HepG2 (cell line): ENCODE data around the gene ASB7. TPM values are rescaled to one million over a fixed set of nuclear protein-coding genes. Genes with fewer than 3 reads are reported as not detected.

ENCODE experiments used
- ATAC-seq: fragments of 200-7000 bp; cut with Tn5 transposase; 3 replicates; pipeline ENCODE4 v1.9.1; 2020; ENCODE audit warnings: mild to moderate bottlenecking, moderate library complexity
- BruUV-seq: library from RNA; stranded (reverse); fragments of 400-500 nt; replicated peaks from 2 replicates; lab custom pipeline; 2021; lab: Mats Ljungman, UMichigan
- CTCF ChIA-PET: fragments of 300-600 bp; formaldehyde crosslinking; extraction: SDS; loops from one replicate; lab custom pipeline; 2021; ENCODE audit warnings: low total read pairs, inconsistent platforms, low intra/inter-chr PET ratio; lab: Yijun Ruan, JAX
- POLR2A ChIA-PET: fragments of 350-600 bp; sonication (Branson Sonifier 250); formaldehyde crosslinking; loops from one replicate; lab custom pipeline; 2020; ENCODE audit warnings: antibody characterized with exemption, inconsistent platforms; lab: Yijun Ruan, JAX
- DNase-seq: peaks from one replicate; pipeline ENCODE4 v3.0.0-alpha.2; 2015; ENCODE audit warnings: low spot score
- FAIRE-seq: peaks from 3 replicates; lab custom pipeline; 2011; peaks lifted over from hg19 to GRCh38; lab: Jason Lieb, UNC
- H2AFZ ChIP-seq: one replicate; pipeline ENCODE4 v1.6.1; 2011; ENCODE audit warnings: low read length, inconsistent platforms
- H3K27ac ChIP-seq: fragments of 300-600 bp; 3 replicates; pipeline ENCODE4 v1.8.0; 2011; ENCODE audit warnings: mixed run types, mild to moderate bottlenecking, mixed read lengths, low read length, inconsistent platforms; ENCODE audit not compliant: insufficient read depth; ENCODE audit errors: extremely low read length
- H3K27me3 ChIP-seq, 2 experiments: fragments of 200-600 bp in 1 of 2; 2 replicates in 1 of 2; 3 replicates in 1 of 2; pipeline versions ENCODE4 v1.6.0 to v1.8.0; 2011; ENCODE audit warnings: low read length in 2 of 2, mild to moderate bottlenecking in 2 of 2, moderate library complexity in 2 of 2, inconsistent platforms in 1 of 2; ENCODE audit not compliant: insufficient read depth in 2 of 2, control insufficient read depth in 1 of 2
- H3K36me3 ChIP-seq, 2 experiments: fragments of 200-600 bp in 1 of 2; replicated peaks in 1 of 2; 2 replicates in 1 of 2; 3 replicates in 1 of 2; pipeline versions ENCODE4 v1.5.1 to v1.8.0; 2011; ENCODE audit warnings: low read length in 2 of 2, inconsistent platforms in 1 of 2; ENCODE audit not compliant: insufficient read depth in 2 of 2, control insufficient read depth in 1 of 2
- H3K4me1 ChIP-seq: 2 replicates; pipeline ENCODE4 v1.5.1; 2012; ENCODE audit warnings: low read length, inconsistent platforms; ENCODE audit not compliant: insufficient read depth
- H3K4me2 ChIP-seq: 2 replicates; pipeline ENCODE4 v1.6.0; 2011; ENCODE audit warnings: low read depth, low read length, inconsistent platforms
- H3K4me3 ChIP-seq, 3 experiments: fragments of 200-600 bp in 1 of 3; sonication (generic), shearing (Covaris generic) in 1 of 3; replicated peaks in 1 of 3; 2 replicates each; pipeline ENCODE4 v1.5.1; 2011 to 2016; ENCODE audit warnings: low read length in 3 of 3, inconsistent platforms in 2 of 3, low read depth in 2 of 3, mild to moderate bottlenecking in 2 of 3, control low read depth in 1 of 3, mixed read lengths in 1 of 3; ENCODE audit not compliant: insufficient read depth in 1 of 3
- H3K79me2 ChIP-seq: one replicate; pipeline ENCODE4 v1.6.1; 2011; ENCODE audit warnings: low read length, inconsistent platforms; ENCODE audit not compliant: insufficient read depth
- H3K9ac ChIP-seq: 2 replicates; pipeline ENCODE4 v1.6.0; 2011; ENCODE audit warnings: mild to moderate bottlenecking, low read depth, low read length, inconsistent platforms; ENCODE audit not compliant: insufficient read depth
- H3K9me3 ChIP-seq: 2 replicates; pipeline ENCODE4 v1.5.1; 2012; ENCODE audit warnings: mild to moderate bottlenecking, low read length
- H4K20me1 ChIP-seq: 2 replicates; pipeline ENCODE4 v1.6.0; 2011; ENCODE audit warnings: inconsistent platforms, mild to moderate bottlenecking, low read length, moderate library complexity; ENCODE audit not compliant: insufficient read depth
- ARNT ChIP-seq: fragments of 450-650 bp; IDR thresholded peaks from 2 replicates; pipeline ENCODE4 v1.6.1; 2017
- CCAR2 ChIP-seq: fragments of 200-400 bp; formaldehyde crosslinking; optimal IDR thresholded peaks from 2 replicates; pipeline ENCODE3; 2018; ENCODE audit warnings: low read depth, mild to moderate bottlenecking, low read length, moderate library complexity
- GATAD1 ChIP-seq: IDR thresholded peaks from 2 replicates; pipeline ENCODE4 v1.6.1; 2016; ENCODE audit warnings: missing genetic modification reagents, missing compliant biosample characterization
- HNF4A ChIP-seq: sonication (generic); formaldehyde crosslinking; IDR thresholded peaks from 2 replicates; pipeline ENCODE4 v1.4.0; 2020; ENCODE audit warnings: missing genetic modification reagents
- HNRNPH1 ChIP-seq: fragments of 200-400 bp; formaldehyde crosslinking; optimal IDR thresholded peaks from 2 replicates; pipeline ENCODE3; 2017; ENCODE audit warnings: mild to moderate bottlenecking, low read depth, low read length
- KLF11 ChIP-seq: IDR thresholded peaks from 2 replicates; pipeline ENCODE4 v1.6.1; 2016; ENCODE audit warnings: missing compliant biosample characterization
- SMC3 ChIP-seq: IDR thresholded peaks from 2 replicates; pipeline ENCODE4 v1.6.1; 2011; ENCODE audit warnings: low read length, improper control_type of control experiment
- SNAPC2 ChIP-seq: sonication (generic); formaldehyde crosslinking; IDR thresholded peaks from 2 replicates; pipeline ENCODE4 v1.8.1; 2022; ENCODE audit warnings: mild to moderate bottlenecking, missing genetic modification reagents
- SNRNP70 ChIP-seq: fragments of 200-400 bp; formaldehyde crosslinking; IDR thresholded peaks from 2 replicates; pipeline ENCODE4 v1.6.1; 2017; ENCODE audit warnings: mild to moderate bottlenecking, low read depth, low read length, moderate library complexity
- ZFY ChIP-seq: sonication (generic); formaldehyde crosslinking; IDR thresholded peaks from 2 replicates; pipeline ENCODE4 v1.4.0; 2020; ENCODE audit warnings: missing genetic modification reagents
- ZNF12 ChIP-seq: sonication (generic); formaldehyde crosslinking; IDR thresholded peaks from 2 replicates; pipeline ENCODE4 v1.5.0; 2020; ENCODE audit warnings: missing genetic modification reagents
- ZNF142 ChIP-seq: sonication (generic); formaldehyde crosslinking; IDR thresholded peaks from 2 replicates; pipeline ENCODE4 v1.4.0; 2020; ENCODE audit warnings: missing genetic modification reagents
- ZNF274 ChIP-seq: sonication (generic); formaldehyde crosslinking; IDR thresholded peaks from 2 replicates; pipeline ENCODE4 v1.5.1; 2020; ENCODE audit warnings: mild to moderate bottlenecking, missing genetic modification reagents
- ZNF343 ChIP-seq: sonication (generic); formaldehyde crosslinking; IDR thresholded peaks from 2 replicates; pipeline ENCODE4 v1.4.0; 2020; ENCODE audit warnings: mild to moderate bottlenecking, missing genetic modification reagents
- ZNF414 ChIP-seq: sonication (generic); formaldehyde crosslinking; IDR thresholded peaks from 2 replicates; pipeline ENCODE4 v1.5.0; 2020; ENCODE audit warnings: missing genetic modification reagents
- ZNF562 ChIP-seq: sonication (generic); formaldehyde crosslinking; IDR thresholded peaks from 2 replicates; pipeline ENCODE4 v1.8.0; 2022; ENCODE audit warnings: missing genetic modification reagents, borderline replicate concordance
- ZNF615 ChIP-seq: sonication (generic); formaldehyde crosslinking; IDR thresholded peaks from 2 replicates; pipeline ENCODE4 v1.5.0; 2020; ENCODE audit warnings: mild to moderate bottlenecking, missing genetic modification reagents, borderline replicate concordance
- WGBS: methylation state at CpG from one replicate; pipeline ENCODE4 v1.1.6; 2017; ENCODE audit warnings: low lambda C conversion rate; 5-methylcytosine and 5-hydroxymethylcytosine counted together
- in situ Hi-C: cut with HindIII; loops from 2 replicates; pipeline ENCODE4 v1.10.0; 2017; ENCODE audit warnings: low pct_unique_long_range_greater_than_20kb; ENCODE audit not compliant: extremely low pct_ligation_motif_present
- intact Hi-C: fragments of 100-400 bp; cut with micrococcal nuclease; formaldehyde crosslinking; loops from one replicate; pipeline ENCODE4 v1.10.0; 2022; ENCODE audit not compliant: unreplicated experiment
- polyA plus RNA-seq, 8 experiments: library from polyadenylated mRNA; depleted of rRNA in 3 of 8; stranded (reverse) in 7 of 8; unstranded in 1 of 8; fragments of >200 nt; fragmentation: Illumina TruSeq in 4 of 8; extraction: Trizol in 4 of 8; gene quantifications; 2 replicates each; pipeline versions ENCODE4 v1.2.1 to v1.2.3, GENCODE V29; 2011 to 2016; ENCODE audit warnings: low read depth in 4 of 8, missing spikeins in 1 of 8, mixed read lengths in 1 of 8; ENCODE audit not compliant: insufficient read depth in 1 of 8
- total RNA-seq, 5 experiments: library from RNA; depleted of rRNA; stranded (reverse); fragments of >200 nt; fragmentation: Illumina TruSeq; extraction: Trizol; gene quantifications; 2 replicates each; pipeline ENCODE4 v1.2.3, GENCODE V29; 2016; ENCODE audit warnings: low read depth in 1 of 5

ASB7 gene
- total and polyA plus RNA-seq, 2 of the 13 experiments (the other 11 are each of a cell fraction or from before 2014, with no cell fraction given): 7.7 to 12.1 TPM

- in situ Hi-C loops: no loop called here
- no peak overlapping the region for H2AFZ ChIP-seq
- H3K4me3 ChIP-seq: no peak overlapping the region
- no peaks in the 10 kb centered on the region for H4K20me1 ChIP-seq
- FAIRE-seq (no peak), ATAC-seq (no peak), DNase-seq (no peak)
- intact Hi-C loops: no loop called here
- BruUV-seq: no TSS peak
- no peak overlapping the region for H3K27ac ChIP-seq
- no peak for TF ChIP-seq ARNT
- TF ChIP-seq HNF4A (CRISPR knock-in tag): no peak
- TF ChIP-seq ZNF615 (CRISPR knock-in tag): no peak
- no peak for TF ChIP-seq HNRNPH1
- no peak for TF ChIP-seq ZNF562 (CRISPR knock-in tag)
- no peak for TF ChIP-seq ZNF343 (CRISPR knock-in tag)
- no peak for TF ChIP-seq ZNF12 (CRISPR knock-in tag)
- no peak for TF ChIP-seq KLF11 (CRISPR knock-in tag)
- no peak for TF ChIP-seq ZNF142
- TF ChIP-seq GATAD1: no peak
- no peak for TF ChIP-seq SMC3
- TF ChIP-seq ZNF414 (CRISPR knock-in tag): no peak
- TF ChIP-seq ZNF274 (CRISPR knock-in tag): no peak
- no peak for TF ChIP-seq ZFY (CRISPR knock-in tag)
- TF ChIP-seq CCAR2: no peak
- no peak for TF ChIP-seq SNAPC2 (CRISPR knock-in tag)
- TF ChIP-seq SNRNP70: no peak
- ChIA-PET POLR2A (no interaction called here), CTCF (no interaction called here)
- 49% methylated on average over 6 of the region's 6 CpGs for WGBS
- no peak overlapping the region for H3K4me2 ChIP-seq
- no peaks in the 10 kb centered on the region for H3K4me1 ChIP-seq
- H3K9ac ChIP-seq: no peak overlapping the region
- no peaks in the 10 kb centered on the region for H3K36me3 ChIP-seq
- no peaks in the 10 kb centered on the region for H3K79me2 ChIP-seq
- H3K9me3 ChIP-seq: no peaks in the 10 kb centered on the region
- H3K27me3 ChIP-seq: peaks cover 2 to 10% of the 10 kb centered on the region in 2 experiments; a peak in 1 of 5 replicates
Measured at GRCh38 chr15:100684591-100684990, 82.2 kb downstream of the ASB7 start.
